Activated CD4-positive, alpha-beta T cell treated with anti-CD3 and anti-CD28 coated beads, Interleukin-2, amount 50 U/mL, for 1 hour (primary cell): Measurements from ENCODE around the gene CMTM1.

Source experiments
- DNase-seq: peaks from one replicate; pipeline ENCODE4 v3.0.0-alpha.2; 2020

CMTM1 gene

DNA sequence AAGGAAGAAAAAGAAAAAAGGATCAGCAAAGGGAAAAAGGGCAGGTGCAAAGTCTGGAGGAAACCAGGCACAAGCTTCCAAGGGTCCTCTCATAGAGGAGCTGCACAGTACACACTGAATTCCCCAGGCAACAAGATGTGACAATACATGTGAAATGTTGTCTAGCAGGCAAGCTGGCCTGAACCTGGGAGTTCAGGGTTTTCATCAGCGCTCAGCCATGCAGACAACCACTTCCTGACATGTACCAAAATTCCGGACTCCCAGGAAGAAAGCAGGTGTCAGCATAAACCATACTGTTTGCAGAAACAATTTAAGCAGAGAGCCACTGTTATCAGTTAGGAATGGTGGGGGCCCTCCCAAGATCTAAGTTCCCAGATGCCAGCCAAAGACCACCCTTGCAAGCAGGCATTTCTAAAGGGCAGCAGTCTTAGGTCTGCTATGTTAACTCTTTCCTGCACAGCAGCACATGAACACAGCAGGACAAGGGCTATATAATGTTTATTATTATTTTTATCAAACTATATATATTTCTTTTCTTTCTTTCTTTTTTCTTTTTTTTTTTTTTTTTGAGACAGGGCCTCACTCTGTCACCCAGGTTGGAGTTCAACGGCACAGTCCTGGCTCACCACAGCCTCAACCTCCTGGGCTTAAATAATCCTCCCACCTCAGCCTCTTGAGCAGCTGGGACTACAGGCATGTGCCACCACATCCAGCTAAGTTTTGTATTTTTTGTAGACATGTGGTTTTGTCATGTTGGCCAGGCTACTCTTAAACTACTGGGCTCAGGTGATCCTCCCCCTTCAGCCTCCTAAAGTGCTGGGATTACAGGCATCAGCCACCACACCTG lies 26.4 kb upstream of the CMTM1 start:
- DNase-seq, result no peak

DNA sequence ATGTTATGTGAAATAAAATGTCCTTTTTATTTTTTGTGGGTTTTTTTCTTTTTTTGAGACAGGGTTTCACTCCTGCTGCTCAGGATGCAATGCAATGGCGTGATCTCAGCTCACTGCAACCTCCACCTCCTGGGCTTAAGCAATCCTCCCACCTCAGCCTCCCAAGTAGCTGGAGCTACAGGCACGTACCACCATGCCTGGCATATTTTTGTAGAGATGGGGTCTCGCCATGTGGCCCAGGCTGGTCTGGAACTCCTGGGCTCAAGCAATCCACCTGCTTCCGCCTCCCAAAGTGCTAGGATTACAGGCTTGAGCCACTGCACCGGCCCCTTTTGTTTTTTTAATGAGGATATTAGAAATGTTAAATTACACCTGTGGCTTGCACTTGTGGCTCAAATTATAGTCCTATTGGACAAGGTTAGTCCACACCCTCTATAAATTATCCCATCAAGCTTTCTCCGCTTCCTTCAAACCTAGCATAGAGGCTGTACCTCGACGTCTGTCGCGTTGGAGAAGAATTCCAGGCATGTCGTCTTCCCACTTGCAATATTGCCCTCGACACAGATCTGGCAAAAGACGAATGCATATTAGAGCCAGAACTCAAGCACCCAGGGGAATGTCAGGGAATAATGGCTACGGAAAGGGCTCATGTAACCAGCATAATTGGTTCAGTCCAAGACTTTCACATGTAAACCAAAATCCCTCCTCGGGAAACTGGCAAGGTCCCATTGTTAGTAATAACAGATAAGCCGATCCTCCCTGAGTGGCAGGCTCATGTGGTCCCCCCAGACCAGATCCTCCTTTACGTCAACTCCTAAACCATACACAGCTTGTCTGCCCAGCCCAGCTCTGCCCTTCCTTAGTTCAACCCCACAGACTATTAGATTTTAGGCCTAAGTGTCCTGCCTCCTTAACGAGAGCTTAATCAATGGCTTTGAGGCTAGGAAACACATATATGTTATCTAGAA lies 24.6 kb upstream of the CMTM1 start:
- DNase-seq, result no peak

DNA sequence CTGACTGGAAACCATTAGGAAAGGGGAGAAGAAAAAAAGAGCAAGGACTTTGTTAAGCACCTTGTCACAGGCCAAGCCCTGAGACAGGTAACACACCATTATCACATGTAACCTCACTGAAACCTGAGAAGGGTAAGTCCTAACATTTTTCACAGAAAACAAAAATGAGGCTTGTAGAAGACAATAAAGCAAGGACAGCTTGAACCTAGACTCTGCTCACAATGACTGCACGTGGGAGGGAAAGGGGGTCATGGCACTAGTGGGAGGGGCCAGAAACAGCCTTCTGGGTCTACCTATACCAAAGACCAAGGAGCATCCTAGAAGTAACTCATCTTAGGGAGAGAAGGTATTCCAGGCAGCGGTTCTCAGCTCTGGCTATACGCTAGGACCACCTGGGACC lies 23.8 kb upstream of the CMTM1 start:
- DNase-seq, result no peak

DNA sequence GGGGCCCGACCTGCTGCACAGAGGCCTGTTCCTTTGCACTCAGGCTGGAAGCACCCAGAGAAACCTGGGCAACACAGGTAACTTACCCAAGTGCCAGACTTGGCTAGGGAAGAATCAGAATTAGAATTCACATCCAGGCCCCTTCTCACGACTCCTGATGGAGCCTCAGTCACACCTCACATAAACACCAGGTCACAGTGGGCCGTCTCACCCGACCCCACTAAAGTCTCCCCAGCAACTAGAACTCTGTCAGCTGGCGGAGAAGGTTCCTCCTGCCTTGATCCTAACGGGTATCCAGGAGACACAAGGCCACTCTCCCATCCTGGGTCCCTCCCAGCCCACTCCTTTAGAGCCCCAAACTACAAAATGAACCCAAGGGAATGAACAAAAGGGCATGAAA lies 22.7 kb upstream of the CMTM1 start:
- DNase-seq, result no peak

GRCh38 chr16:66544016-66544757 lies 22.1 kb upstream of the CMTM1 start:
- no peak for DNase-seq

- no peak for DNase-seq
Observed at GRCh38 chr16:66547101-66547989, 18.9 kb upstream of the CMTM1 start.

DNA sequence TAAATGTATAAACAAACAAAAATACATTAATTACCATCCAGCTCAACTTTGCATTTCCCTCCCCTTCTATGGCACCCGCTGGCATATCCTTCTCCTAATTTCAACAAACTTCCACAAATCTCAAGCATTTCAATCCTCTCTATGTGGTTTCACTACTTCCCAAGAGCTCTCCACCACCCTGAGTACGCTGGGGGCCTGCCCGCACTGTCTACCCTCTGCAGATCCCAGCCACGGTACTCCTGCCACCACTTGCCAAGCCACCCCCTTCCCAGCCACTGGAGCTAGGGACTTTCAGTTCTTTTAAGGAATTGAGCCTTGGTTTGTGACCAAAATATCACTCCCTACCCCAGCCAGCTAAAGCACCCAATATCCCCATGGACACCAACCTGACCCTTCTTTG lies 18.2 kb upstream of the CMTM1 start:
- DNase-seq, result no peak

DNA sequence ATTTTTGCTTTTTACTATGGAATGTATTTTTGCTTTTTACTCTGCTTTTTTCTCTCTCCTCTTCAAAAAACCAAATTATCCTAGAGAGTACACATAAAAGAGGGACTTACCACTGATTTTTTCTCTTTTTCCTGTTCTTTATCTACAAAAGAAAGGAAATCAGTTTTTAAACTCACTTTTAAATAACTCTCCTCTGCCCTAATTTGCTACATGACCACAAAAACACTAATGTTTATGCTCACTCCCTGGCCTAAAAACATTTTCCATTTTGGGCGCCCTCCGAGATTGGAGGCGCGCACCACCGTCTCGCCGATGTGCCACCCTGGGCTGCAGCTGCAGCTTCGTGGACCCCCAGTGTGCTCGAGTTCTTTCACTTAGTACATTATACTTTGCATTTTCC lies 17.4 kb upstream of the CMTM1 start:
- no peak for DNase-seq

GRCh38 chr16:66549284-66550131 lies 16.7 kb upstream of the CMTM1 start, which contains the start of gene TK2:
Gene TK2 (minus strand): TSS chr16:66550122. CDS start chr16:66550061, 61 bp downstream.
- peak; percentile 34 for DNase-seq

DNA sequence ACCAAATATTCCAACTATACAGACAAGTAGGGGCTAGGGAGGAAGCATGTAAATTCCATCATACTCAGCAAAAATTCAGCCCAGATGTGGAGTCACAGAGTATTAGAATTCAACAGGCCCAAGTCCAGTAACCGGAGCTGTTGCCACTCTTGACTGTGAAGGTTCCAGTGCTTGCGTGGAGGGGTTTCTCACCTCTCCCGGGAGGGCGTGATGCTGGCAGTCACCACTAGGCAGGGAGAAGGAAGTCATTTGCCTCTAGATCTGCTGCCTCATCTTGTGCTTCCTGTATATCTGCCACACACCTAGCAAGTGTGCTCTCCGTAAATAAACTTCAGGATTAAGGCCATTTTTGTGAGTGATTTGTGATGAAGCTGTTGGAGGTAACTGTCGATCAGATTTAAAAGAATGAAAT lies 14.9 kb upstream of the CMTM1 start:
- peak; percentile 50 for DNase-seq

- DNase-seq, result no peak
Observed at GRCh38 chr16:66551788-66552285, 14.4 kb upstream of the CMTM1 start.

- DNase-seq, result peak; percentile 88
Observed at GRCh38 chr16:66552286-66553177, 13.7 kb upstream of the CMTM1 start, which contains the start of gene CKLF. Gene CKLF (plus strand): TSS chr16:66552576. CDS start chr16:66552716, 140 bp downstream.

DNA sequence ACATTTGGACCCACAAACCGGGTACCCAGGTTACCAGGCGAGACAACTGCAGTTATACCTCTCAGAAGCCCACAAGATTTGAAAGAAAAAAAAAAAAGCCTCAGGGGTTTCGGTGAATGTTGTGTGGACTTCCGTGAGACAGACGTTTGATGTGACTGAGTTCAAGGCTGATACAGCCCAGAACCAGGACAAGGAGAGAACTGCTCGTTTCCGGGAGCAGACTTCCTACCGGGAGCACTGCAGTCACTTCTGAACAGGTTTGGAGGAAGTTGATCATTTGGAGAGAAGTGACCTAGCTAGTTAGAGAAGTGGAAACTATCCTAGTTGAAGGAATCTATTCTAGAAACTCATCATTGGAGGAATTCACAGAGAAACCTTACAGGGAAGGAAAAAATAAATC lies 13.0 kb upstream of the CMTM1 start:
- DNase-seq, result no peak

DNA sequence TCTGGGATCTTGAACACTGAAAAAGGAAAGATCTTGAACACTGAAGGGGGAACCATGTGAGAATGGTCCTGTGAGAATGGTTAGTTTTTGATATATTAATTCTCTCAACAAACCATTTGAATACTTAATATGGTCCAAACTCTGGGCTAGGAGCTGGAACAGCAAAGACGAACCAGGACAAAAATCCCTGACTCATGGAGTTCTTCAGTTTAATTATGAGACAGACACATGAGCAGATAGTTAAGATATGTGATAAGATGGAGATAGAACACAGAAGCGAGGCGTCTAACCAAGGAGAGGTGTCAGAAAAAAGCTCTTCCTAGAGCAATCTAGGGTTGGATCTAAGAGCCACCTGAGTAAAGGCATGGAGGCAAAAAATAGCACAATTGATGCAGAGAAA lies 12.2 kb upstream of the CMTM1 start:
- DNase-seq, result no peak

- DNase-seq, result no peak
Observed at GRCh38 chr16:66554495-66554894, 11.7 kb upstream of the CMTM1 start.

DNA sequence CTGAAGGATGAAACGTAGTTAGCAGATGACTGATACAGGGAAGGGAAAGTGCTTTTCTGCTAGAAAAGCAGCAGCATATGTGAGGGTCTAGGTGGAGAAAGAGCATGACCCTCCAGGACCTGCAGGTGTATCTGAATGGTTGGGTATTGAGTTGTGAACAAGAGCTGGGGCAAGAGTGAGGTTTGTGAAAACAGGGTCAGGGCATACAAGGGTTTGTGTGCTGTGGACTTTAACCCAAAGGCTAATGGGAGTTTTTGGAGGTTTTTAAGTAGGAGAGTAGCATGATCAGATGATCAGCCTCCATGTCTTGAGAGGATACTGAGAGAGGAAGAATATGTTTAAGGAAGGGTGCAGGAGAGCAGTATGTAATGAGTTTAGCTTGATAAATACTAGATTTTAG lies 6.1 kb upstream of the CMTM1 start:
- no peak for DNase-seq

DNA sequence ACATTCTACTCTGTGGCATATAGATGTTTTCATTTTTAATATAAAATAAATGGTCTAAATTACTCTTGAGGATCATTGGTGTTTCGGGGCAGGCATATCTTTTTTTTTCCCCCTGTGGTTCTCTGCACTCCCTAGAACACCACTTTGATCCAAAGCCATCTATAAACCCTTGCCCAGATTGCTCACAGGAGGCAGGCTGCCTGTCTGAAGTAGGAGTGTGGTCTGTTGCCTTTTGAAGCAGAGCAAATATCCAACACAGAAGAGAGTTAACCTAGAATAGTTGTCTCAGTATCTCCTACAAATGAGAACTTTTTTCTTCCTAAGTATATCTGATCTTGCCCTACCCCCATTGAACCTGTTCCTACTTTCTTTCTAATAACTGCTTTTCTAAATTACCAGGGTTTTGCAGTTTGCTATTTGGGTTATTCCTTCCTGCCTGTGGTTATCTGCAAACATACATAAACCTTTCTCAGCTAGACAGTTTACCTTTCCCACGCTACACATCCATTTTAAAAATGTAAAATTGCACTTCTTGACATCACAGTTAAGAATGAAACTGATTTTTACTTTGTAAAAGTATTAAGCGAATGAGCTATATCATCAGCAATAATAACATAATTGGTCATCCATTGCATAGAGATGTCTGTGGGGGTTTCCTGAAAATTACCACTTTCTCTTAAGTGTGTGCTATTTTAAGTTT lies 4.7 kb upstream of the CMTM1 start:
- no peak for DNase-seq

DNA sequence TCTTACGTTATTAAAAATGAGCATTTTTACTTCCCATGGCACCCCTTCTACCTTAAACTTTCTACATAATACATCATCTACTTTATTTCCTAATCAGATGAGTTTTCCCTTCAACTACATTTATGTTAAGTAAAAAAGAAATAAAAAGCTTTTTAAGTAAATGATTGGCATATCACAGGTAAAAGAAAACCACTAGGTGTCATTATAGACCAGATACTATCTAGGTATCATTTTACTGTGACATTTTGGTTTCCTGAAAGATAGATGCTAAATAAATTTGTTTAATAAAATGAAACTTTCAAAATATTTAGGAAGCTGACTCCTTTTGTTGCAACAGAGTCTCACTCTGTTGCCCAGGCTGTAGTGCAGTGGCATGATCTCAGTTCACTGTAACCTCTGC lies 3.8 kb upstream of the CMTM1 start:
- no peak for DNase-seq

GRCh38 chr16:66562986-66563385 lies 3.3 kb upstream of the CMTM1 start:
- DNase-seq, result no peak
